CD4-positive, alpha-beta T cell treated with Interleukin-21 for 1 hour (primary cell): ENCODE results near the gene IGSF21.

Source experiments
- DNase-seq: peaks from one replicate; pipeline ENCODE4 v3.0.0-alpha.2; 2020

Gene IGSF21

GRCh38 chr1:18380288-18380687 lies 272.7 kb downstream of the IGSF21 start:
- no peak for DNase-seq

- no peak for DNase-seq
Observed at GRCh38 chr1:18384059-18384458, 276.5 kb downstream of the IGSF21 start.

GRCh38 chr1:18384471-18384870 lies 276.9 kb downstream of the IGSF21 start:
- no peak for DNase-seq

- DNase-seq, result no peak
Observed at GRCh38 chr1:18385239-18385790, 277.7 kb downstream of the IGSF21 start.

GRCh38 chr1:18386591-18386990 lies 279.0 kb downstream of the IGSF21 start:
- DNase-seq, result no peak

- no peak for DNase-seq
Observed at GRCh38 chr1:18387307-18387706, 279.7 kb downstream of the IGSF21 start.

- no peak for DNase-seq
Observed at GRCh38 chr1:18390953-18391352, 283.4 kb downstream of the IGSF21 start.

GRCh38 chr1:18394563-18395156 lies 287.1 kb downstream of the IGSF21 start:
- DNase-seq, result no peak

- no peak for DNase-seq
Observed at GRCh38 chr1:18396247-18396980, 288.8 kb downstream of the IGSF21 start.

- no peak for DNase-seq
Observed at GRCh38 chr1:18397641-18398040, 290.0 kb downstream of the IGSF21 start.

- DNase-seq, result no peak
Observed at GRCh38 chr1:18398791-18399530, 291.4 kb downstream of the IGSF21 start.

GRCh38 chr1:18400347-18401102 lies 292.9 kb downstream of the IGSF21 start:
- no peak for DNase-seq

- DNase-seq, result no peak
Observed at GRCh38 chr1:18401921-18402320, 294.3 kb downstream of the IGSF21 start.

- no peak for DNase-seq
Observed at GRCh38 chr1:18404460-18404859, 296.9 kb downstream of the IGSF21 start.

GRCh38 chr1:18407166-18408045 lies 299.8 kb downstream of the IGSF21 start:
- no peak for DNase-seq

- no peak for DNase-seq
Observed at GRCh38 chr1:18408656-18409370, 301.2 kb downstream of the IGSF21 start.

GRCh38 chr1:18409609-18410237 lies 302.1 kb downstream of the IGSF21 start:
- no peak for DNase-seq

- no peak for DNase-seq
Observed at GRCh38 chr1:18410407-18410806, 302.8 kb downstream of the IGSF21 start.

GRCh38 chr1:18411321-18411720 lies 303.7 kb downstream of the IGSF21 start:
- no peak for DNase-seq

GRCh38 chr1:18411820-18412641 lies 304.4 kb downstream of the IGSF21 start:
- no peak for DNase-seq
